HG03460 (cell line): ENCODE measurements around the gene GEN1.

Experiments
- ATAC-seq: cut with Tn5 transposase; IDR thresholded peaks from one replicate; pipeline ENCODE4 v1.9.1; 2021; ENCODE audit not compliant: unreplicated experiment

The GEN1 gene

GRCh38 chr2:17752892-17753802 lies 791 bp upstream of the GEN1 start:
- peak; percentile 38 for ATAC-seq

- ATAC-seq = no peak
Measured at GRCh38 chr2:17754773-17755425, 961 bp downstream of the GEN1 start.

GRCh38 chr2:17756668-17757067 lies 2.7 kb downstream of the GEN1 start:
- ATAC-seq = no peak

- ATAC-seq = no peak
Measured at GRCh38 chr2:17757321-17757720, 3.4 kb downstream of the GEN1 start.

- ATAC-seq = no peak
Measured at GRCh38 chr2:17758118-17758517, 4.2 kb downstream of the GEN1 start.

GRCh38 chr2:17759805-17760204 lies 5.9 kb downstream of the GEN1 start:
- no peak for ATAC-seq

- no peak for ATAC-seq
Measured at GRCh38 chr2:17762451-17762850, 8.5 kb downstream of the GEN1 start.

GRCh38 chr2:17763641-17764333 lies 9.8 kb downstream of the GEN1 start:
- ATAC-seq = no peak

- no peak for ATAC-seq
Measured at GRCh38 chr2:17765398-17765797, 11.5 kb downstream of the GEN1 start.

GRCh38 chr2:17768894-17769293 lies 15.0 kb downstream of the GEN1 start:
- ATAC-seq = no peak

- ATAC-seq = no peak
Measured at GRCh38 chr2:17771956-17772355, 18.0 kb downstream of the GEN1 start.

GRCh38 chr2:17772532-17772931 lies 18.6 kb downstream of the GEN1 start:
- no peak for ATAC-seq

- no peak for ATAC-seq
Measured at GRCh38 chr2:17780546-17780945, 26.6 kb downstream of the GEN1 start.

- no peak for ATAC-seq
Measured at GRCh38 chr2:17781482-17781881, 27.5 kb downstream of the GEN1 start.

GRCh38 chr2:17786727-17787126 lies 32.8 kb downstream of the GEN1 start:
- ATAC-seq = no peak

GRCh38 chr2:17788773-17789172 lies 34.8 kb downstream of the GEN1 start:
- ATAC-seq = no peak

- no peak for ATAC-seq
Measured at GRCh38 chr2:17790536-17790935, 36.6 kb downstream of the GEN1 start.

- ATAC-seq = no peak
Measured at GRCh38 chr2:17791121-17791816, 37.3 kb downstream of the GEN1 start.

- no peak for ATAC-seq
Measured at GRCh38 chr2:17791817-17792130, 37.8 kb downstream of the GEN1 start.

- ATAC-seq = no peak
Measured at GRCh38 chr2:17792515-17792914, 38.6 kb downstream of the GEN1 start.

GRCh38 chr2:17793296-17793695 lies 39.4 kb downstream of the GEN1 start:
- ATAC-seq = no peak
